Fibroblast of lung (primary cell): Measurements from ENCODE around the gene CCDC57. TPM values are rescaled to one million over a fixed set of nuclear protein-coding genes. Genes with fewer than 3 reads are reported as not detected.

Experiments used
- DNase-seq, 2 donors: peaks; one replicate each; pipeline versions ENCODE4 v3.0.0 to v3.0.0-alpha.2; 2010; ENCODE audit warnings: low read depth in 2 of 2
- H2AFZ ChIP-seq: 2 replicates; pipeline ENCODE4 v1.5.1; 2012; ENCODE audit warnings: low read length, control low read depth, inconsistent platforms
- H3K27ac ChIP-seq: 2 replicates; pipeline ENCODE4 v1.5.1; 2011; ENCODE audit warnings: low read length, control low read depth; ENCODE audit not compliant: insufficient read depth
- H3K27me3 ChIP-seq: 2 replicates; pipeline ENCODE4 v1.5.1; 2011; ENCODE audit warnings: mild to moderate bottlenecking, low read length; ENCODE audit not compliant: control insufficient read depth, insufficient read depth
- H3K36me3 ChIP-seq: 2 replicates; pipeline ENCODE4 v1.5.1; 2011; ENCODE audit warnings: low read length; ENCODE audit not compliant: control insufficient read depth, insufficient read depth
- H3K4me1 ChIP-seq: 2 replicates; pipeline ENCODE4 v1.5.1; 2011; ENCODE audit warnings: low read length; ENCODE audit not compliant: control insufficient read depth, insufficient read depth; ENCODE audit errors: extremely low read depth
- H3K4me2 ChIP-seq: 2 replicates; pipeline ENCODE4 v1.5.1; 2011; ENCODE audit warnings: low read length, control low read depth; ENCODE audit not compliant: insufficient read depth; ENCODE audit errors: extremely low read depth
- H3K4me3 ChIP-seq, 4 experiments: fragments of 200-600 bp in 1 of 4; sonication (generic) in 1 of 4; replicated peaks in 1 of 4; 2 replicates each; pipeline ENCODE4 v1.5.1; 2011 to 2016; ENCODE audit warnings: low read length in 4 of 4, low read depth in 3 of 4, mild to moderate bottlenecking in 3 of 4, control low read depth in 2 of 4, inconsistent platforms in 1 of 4, mixed read lengths in 1 of 4; ENCODE audit not compliant: insufficient read depth in 1 of 4; ENCODE audit errors: control extremely low read depth in 1 of 4
- H3K79me2 ChIP-seq: 2 replicates; pipeline ENCODE4 v1.5.1; 2012; ENCODE audit warnings: mild to moderate bottlenecking, low read length, inconsistent platforms; ENCODE audit not compliant: control insufficient read depth, insufficient read depth
- H3K9ac ChIP-seq: 2 replicates; pipeline ENCODE4 v1.5.1; 2011; ENCODE audit warnings: mild to moderate bottlenecking, low read length, control low read depth; ENCODE audit not compliant: insufficient read depth
- H3K9me3 ChIP-seq: 2 replicates; pipeline ENCODE4 v1.5.1; 2012; ENCODE audit warnings: low read depth, low read length; ENCODE audit not compliant: control insufficient read depth, insufficient read depth
- H4K20me1 ChIP-seq: 2 replicates; pipeline ENCODE4 v1.5.1; 2011; ENCODE audit warnings: low read length; ENCODE audit not compliant: control insufficient read depth, insufficient read depth; ENCODE audit errors: extremely low read depth
- CTCF ChIP-seq, 2 donors: IDR thresholded peaks in 1 of 2; conservative IDR thresholded peaks in 1 of 2; 1 replicate in 1 of 2; 2 replicates in 1 of 2; pipeline ENCODE4 v1.5.1; 2011 to 2012; ENCODE audit warnings: low read length in 2 of 2, control low read depth in 1 of 2, inconsistent platforms in 1 of 2, low read depth in 1 of 2, mild to moderate bottlenecking in 1 of 2
- EZH2 ChIP-seq: IDR thresholded peaks from 2 replicates; pipeline ENCODE4 v1.5.1; 2012; ENCODE audit warnings: low read length, control low read depth, mild to moderate bottlenecking; ENCODE audit errors: missing control alignments
- polyA plus RNA-seq, 2 donors: library from polyadenylated mRNA; depleted of rRNA in 1 of 2; stranded (reverse) in 1 of 2; unstranded in 1 of 2; fragments of >200 nt; gene quantifications; 2 replicates each; pipeline ENCODE4 v1.2.1, GENCODE V29; 2011 to 2012; ENCODE audit warnings: missing spikeins in 1 of 2
- total RNA-seq: library from RNA; depleted of rRNA; stranded (reverse); fragments of >200 nt; gene quantifications from 2 replicates; pipeline ENCODE4 v1.2.1, GENCODE V29; 2014

The CCDC57 gene
- total and polyA plus RNA-seq, 2 donors (not counting 1 experiment from before 2014, with no cell fraction given): 7.1 to 10.1 TPM

DNA sequence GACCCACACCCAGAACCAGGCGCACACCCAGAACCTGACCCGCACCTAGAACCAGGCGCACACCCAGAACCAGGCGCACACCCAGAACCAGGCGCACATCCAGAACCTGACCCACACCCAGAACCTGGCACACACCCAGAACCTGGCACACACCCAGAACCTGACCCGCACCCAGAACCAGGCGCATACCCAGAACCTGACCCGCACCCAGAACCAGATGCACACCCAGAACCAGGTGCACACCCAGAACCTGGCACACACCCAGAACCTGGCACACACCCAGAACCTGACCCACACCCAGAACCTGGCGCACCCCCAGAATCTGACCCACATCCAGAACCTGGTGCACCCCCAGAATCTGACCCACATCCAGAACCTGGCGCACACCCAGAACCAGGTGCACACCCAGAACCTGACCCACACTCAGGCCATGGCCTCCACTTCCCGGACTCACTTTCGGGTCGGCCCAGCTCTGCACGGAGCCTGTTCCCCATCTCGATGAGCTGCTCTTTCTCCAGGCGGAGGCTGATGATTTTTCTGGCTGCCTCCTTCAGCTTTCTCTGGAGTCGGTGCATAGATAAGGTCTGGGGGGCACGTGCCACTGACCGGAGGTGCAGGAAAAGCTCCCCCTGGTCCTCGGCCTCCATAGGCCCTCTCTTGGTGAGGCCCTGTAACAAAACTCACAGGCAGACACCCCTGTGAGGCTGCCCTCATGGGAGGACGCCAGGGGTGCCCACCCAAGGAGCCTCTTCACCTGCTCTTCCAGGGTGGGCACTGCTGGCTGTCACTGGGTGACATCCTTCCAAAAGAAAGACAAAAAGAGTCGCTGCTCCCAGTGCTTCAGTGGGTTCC, 61.3 kb downstream of the CCDC57 start:
- H3K27me3 ChIP-seq: no peaks in the 10 kb centered on the region
- no peak overlapping the region for H2AFZ ChIP-seq
- no peaks in the 10 kb centered on the region for H3K4me1 ChIP-seq
- H3K79me2 ChIP-seq: no peaks in the 10 kb centered on the region
- no peak overlapping the region for H3K4me2 ChIP-seq
- DNase-seq: no peak
- TF ChIP-seq EZH2: no peak
- TF ChIP-seq CTCF (conservative IDR thresholded peaks at IDR 0.05 in 1 of 2, IDR thresholded peaks at IDR 0.05 in 1 of 2; ENCODE audit: low read depth in 1 of 2, low read length in 2 of 2): no peak
- H3K9ac ChIP-seq: no peak overlapping the region
- H3K36me3 ChIP-seq: peaks cover 8% of the 10 kb centered on the region
- H3K9me3 ChIP-seq: no peaks in the 10 kb centered on the region
- no peak overlapping the region for H3K4me3 ChIP-seq
- no peaks in the 10 kb centered on the region for H4K20me1 ChIP-seq
- H3K27ac ChIP-seq: no peak overlapping the region

DNA sequence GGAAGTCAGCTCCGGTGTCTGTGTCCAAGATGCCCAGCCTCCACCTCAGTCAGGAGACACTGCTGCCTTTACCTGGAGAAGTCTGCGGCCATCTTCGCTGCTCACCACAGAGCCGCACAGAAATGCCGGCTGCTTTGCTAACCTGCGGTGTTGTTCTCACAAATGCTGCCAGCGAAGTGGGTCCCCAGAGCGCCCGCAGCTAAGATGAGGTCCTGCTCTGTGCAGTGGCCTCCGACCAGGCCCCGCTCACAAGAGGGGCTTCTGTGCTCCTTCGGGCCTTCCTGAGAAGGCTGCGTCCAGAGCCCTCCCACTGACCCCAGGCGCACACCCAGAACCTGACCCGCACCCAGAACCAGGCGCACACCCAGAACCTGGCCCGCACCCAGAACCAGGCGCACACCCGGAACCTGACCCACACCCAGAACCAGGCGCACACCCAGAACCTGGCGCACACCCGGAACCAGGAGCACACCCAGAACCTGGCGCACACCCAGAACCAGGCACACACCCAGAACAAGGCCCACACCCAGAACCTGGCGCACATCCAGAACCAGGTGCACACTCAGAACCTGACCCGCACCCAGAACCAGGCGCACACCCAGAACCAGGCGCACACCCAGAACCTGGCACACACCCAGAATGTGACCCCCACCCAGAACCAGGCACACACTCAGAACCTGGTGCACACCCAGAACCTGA, 63.1 kb downstream of the CCDC57 start:
- TF ChIP-seq EZH2 (no peak), CTCF (conservative IDR thresholded peaks at IDR 0.05 in 1 of 2, IDR thresholded peaks at IDR 0.05 in 1 of 2; ENCODE audit: low read depth in 1 of 2, low read length in 2 of 2) (no peak)
- no peak overlapping the region for H3K4me2 ChIP-seq
- H4K20me1 ChIP-seq: no peaks in the 10 kb centered on the region
- no peak overlapping the region for H2AFZ ChIP-seq
- peaks cover 5% of the 10 kb centered on the region for H3K36me3 ChIP-seq
- H3K27ac ChIP-seq: no peak overlapping the region
- H3K79me2 ChIP-seq: no peaks in the 10 kb centered on the region
- H3K9me3 ChIP-seq: no peaks in the 10 kb centered on the region
- H3K9ac ChIP-seq: no peak overlapping the region
- H3K27me3 ChIP-seq: no peaks in the 10 kb centered on the region
- H3K4me1 ChIP-seq: no peaks in the 10 kb centered on the region
- H3K4me3 ChIP-seq: no peak overlapping the region
- no peak for DNase-seq

DNA sequence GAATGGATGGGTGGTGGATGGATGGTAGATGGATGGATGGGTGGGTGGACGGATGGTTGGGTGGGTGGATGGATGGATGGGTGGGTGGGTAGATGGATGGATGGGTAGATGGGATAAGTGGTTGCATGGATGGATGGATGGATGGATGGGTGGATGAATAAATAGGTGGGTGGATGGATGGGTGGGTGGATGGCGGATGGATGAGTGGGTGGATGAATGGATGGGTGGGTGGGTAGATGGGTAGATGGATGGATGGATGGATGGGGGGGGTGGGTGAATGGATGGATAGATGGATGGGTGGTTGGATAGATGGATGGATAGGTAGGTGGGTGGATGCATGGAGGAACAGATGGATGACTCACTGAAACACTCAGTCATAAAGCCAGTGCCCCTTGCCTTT, 63.6 kb downstream of the CCDC57 start:
- no peak for TF ChIP-seq EZH2
- no peak for TF ChIP-seq CTCF (conservative IDR thresholded peaks at IDR 0.05 in 1 of 2, IDR thresholded peaks at IDR 0.05 in 1 of 2; ENCODE audit: low read depth in 1 of 2, low read length in 2 of 2)
- Histone ChIP-seq H4K20me1 (no peaks in the 10 kb centered on the region), H3K79me2 (no peaks in the 10 kb centered on the region), H3K27me3 (no peaks in the 10 kb centered on the region), H3K9ac (no peak overlapping the region), H3K27ac (no peak overlapping the region), H2AFZ (no peak overlapping the region), H3K4me2 (no peak overlapping the region), H3K4me1 (no peaks in the 10 kb centered on the region), H3K9me3 (no peaks in the 10 kb centered on the region), H3K4me3 (no peak overlapping the region), H3K36me3 (no peaks in the 10 kb centered on the region)
- DNase-seq: no peak
